Esophagus squamous epithelium (tissue), 5 donors: ENCODE data around the gene KMT5B. TPM values are rescaled to one million over a fixed set of nuclear protein-coding genes. Genes with fewer than 3 reads are reported as not detected.

Experiments used
- DNase-seq: peaks from one replicate; lab custom pipeline; 2025; lab: John Stamatoyannopoulos, UW
- H3K27ac ChIP-seq, 4 donors: fragments of 200-600 bp; sonication (generic); one replicate each; pipeline ENCODE4 v1.5.1; 2016 to 2019; ENCODE audit warnings: mild to moderate bottlenecking in 1 of 4
- H3K27me3 ChIP-seq, 4 donors: fragments of 200-600 bp; sonication (generic); 1 replicate in 3 of 4; 2 replicates in 1 of 4; pipeline versions ENCODE4 v1.5.1 to v1.6.0; 2017 to 2021; ENCODE audit warnings: antibody characterized with exemption in 1 of 4
- H3K36me3 ChIP-seq, 3 donors: fragments of 200-600 bp; sonication (generic); one replicate each; pipeline ENCODE4 v1.5.1; 2016 to 2019
- H3K4me1 ChIP-seq, 3 donors: fragments of 200-600 bp; sonication (generic); one replicate each; pipeline ENCODE4 v1.5.1; 2017 to 2019
- H3K4me3 ChIP-seq, 4 donors: fragments of 200-600 bp; sonication (generic); 1 replicate in 3 of 4; 2 replicates in 1 of 4; pipeline ENCODE4 v1.5.1; 2016 to 2019; ENCODE audit warnings: mild to moderate bottlenecking in 2 of 4, moderate library complexity in 1 of 4
- H3K9me3 ChIP-seq, 3 donors: fragments of 200-600 bp; sonication (generic); one replicate each; pipeline ENCODE4 v1.5.1; 2016 to 2019
- CTCF ChIP-seq, 6 experiments: fragments of 450-650 bp in 4 of 6; fragments of 200-600 bp in 2 of 6; sonication (generic) in 2 of 6; IDR thresholded peaks; one replicate each; pipeline ENCODE4 v1.5.1; 2016 to 2019; ENCODE audit warnings: antibody characterized with exemption in 6 of 6, mild to moderate bottlenecking in 4 of 6, moderate library complexity in 4 of 6
- POLR2A ChIP-seq, 4 donors: fragments of 450-650 bp; IDR thresholded peaks; one replicate each; pipeline ENCODE4 v1.6.1; 2017; ENCODE audit warnings: antibody characterized with exemption in 4 of 4, mild to moderate bottlenecking in 4 of 4, moderate library complexity in 3 of 4
- WGBS, 2 donors: methylation state at CpG; one replicate each; pipeline ENCODE4 v1.1.5; 2018; 5-methylcytosine and 5-hydroxymethylcytosine counted together
- intact Hi-C: fragments of 100-400 bp; cut with DNase I; formaldehyde crosslinking; loops from one replicate; pipeline ENCODE4 v1.15.0; 2022
- total RNA-seq, 4 donors: library from RNA; depleted of rRNA; stranded (reverse); fragments of >200 nt; gene quantifications; one replicate each; pipeline ENCODE4 v1.1.0, GENCODE V29; 2016
- donor health status: DM: yes; HTN: yes; CAD: no.

The KMT5B gene
- total RNA-seq, 4 donors from 2014 or later: 18.4 to 37.6 (median 21.9) TPM

- Histone ChIP-seq H3K27me3 (no peaks in the 10 kb centered on the region), H3K27ac (no peak overlapping the region), H3K36me3 (peaks cover 19 to 91% (median 20%) of the 10 kb centered on the region in 3 donors), H3K4me1 (peaks cover 0 to 8% (median 0%) of the 10 kb centered on the region in 3 donors), H3K9me3 (no peaks in the 10 kb centered on the region), H3K4me3 (no peak overlapping the region)
- no peak for DNase-seq
- TF ChIP-seq POLR2A (IDR thresholded peaks at IDR 0.05): no peak
- TF ChIP-seq CTCF (IDR thresholded peaks at IDR 0.05): no peak
- 64 to 72% methylated on average over 6 to 10 of the region's 11 CpGs for WGBS, 2 donors
- intact Hi-C loops: no loop called here
Observed at GRCh38 chr11:68163691-68164090, 49.4 kb downstream of the KMT5B start.

GRCh38 chr11:68160100-68160695 is 52.9 kb downstream of the KMT5B start:
- no peak overlapping the region for H3K4me3 ChIP-seq
- no peak for DNase-seq
- 87 to 90% methylated on average over 7 of the region's 7 CpGs for WGBS, 2 donors
- no peaks in the 10 kb centered on the region for H3K9me3 ChIP-seq
- H3K36me3 ChIP-seq: peaks cover 8 to 78% (median 11%) of the 10 kb centered on the region in 3 donors
- no peak overlapping the region for H3K27ac ChIP-seq
- H3K27me3 ChIP-seq: no peaks in the 10 kb centered on the region
- TF ChIP-seq CTCF (IDR thresholded peaks at IDR 0.05) (no peak), POLR2A (IDR thresholded peaks at IDR 0.05) (no peak)
- H3K4me1 ChIP-seq: peaks cover 0 to 8% (median 0%) of the 10 kb centered on the region in 3 donors
- intact Hi-C loops: no loop called here

DNA sequence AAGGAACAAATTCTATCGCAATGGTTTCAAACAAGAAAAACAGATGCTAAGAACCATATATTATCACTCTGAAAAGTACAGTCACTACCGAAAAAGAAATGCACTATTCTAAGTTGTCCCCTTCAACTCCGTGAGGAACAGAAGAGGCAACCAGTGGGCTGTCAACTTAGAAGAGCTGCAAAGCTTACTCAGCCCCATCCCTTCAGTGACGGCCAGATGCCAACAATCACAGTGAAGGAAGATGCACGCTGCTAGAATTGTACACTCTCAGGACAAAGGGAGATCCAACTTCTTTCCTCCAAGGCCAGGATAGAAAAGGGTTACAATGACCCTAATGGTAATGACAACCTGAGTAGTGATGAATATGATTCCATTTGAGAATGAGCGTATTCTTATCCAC is 53.4 kb downstream of the KMT5B start:
- Histone ChIP-seq H3K9me3 (no peaks in the 10 kb centered on the region), H3K27me3 (no peaks in the 10 kb centered on the region), H3K27ac (no peak overlapping the region), H3K4me3 (no peak overlapping the region), H3K36me3 (peaks cover 8 to 73% (median 10%) of the 10 kb centered on the region in 3 donors), H3K4me1 (peaks cover 0 to 7% (median 0%) of the 10 kb centered on the region in 3 donors)
- intact Hi-C loops: no loop called here
- no peak for TF ChIP-seq CTCF (IDR thresholded peaks at IDR 0.05)
- TF ChIP-seq POLR2A (IDR thresholded peaks at IDR 0.05): no peak
- DNase-seq: no peak
- WGBS, 2 donors: 77 to 80% methylated on average over 6 of the region's 6 CpGs

DNA sequence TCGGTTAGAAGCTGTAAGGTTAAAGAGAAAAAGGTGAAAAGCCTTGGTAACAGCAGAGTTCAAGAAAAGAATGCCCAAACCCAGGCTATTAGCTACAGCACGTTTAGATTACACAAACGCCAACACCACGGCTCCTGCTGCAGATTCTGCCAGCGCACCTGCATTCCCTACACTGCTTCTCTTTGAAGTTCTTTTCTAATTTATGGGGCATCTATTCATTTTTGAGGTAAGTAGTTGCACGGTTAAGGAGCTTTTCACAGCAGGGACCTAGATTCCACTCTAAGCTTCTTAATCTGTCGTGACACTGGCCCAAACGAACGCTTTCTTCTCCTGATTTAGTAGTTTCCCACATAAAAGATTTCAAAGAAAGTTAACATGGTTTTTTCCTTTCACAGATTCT is 53.9 kb downstream of the KMT5B start:
- H3K27ac ChIP-seq: no peak overlapping the region
- H3K27me3 ChIP-seq: no peaks in the 10 kb centered on the region
- peaks cover 8 to 68% (median 10%) of the 10 kb centered on the region in 3 donors for H3K36me3 ChIP-seq
- no peak for DNase-seq
- intact Hi-C loops: no loop called here
- H3K4me3 ChIP-seq: no peak overlapping the region
- no peaks in the 10 kb centered on the region for H3K9me3 ChIP-seq
- WGBS, 2 donors: 88 to 90% methylated on average over 9 of the region's 9 CpGs
- H3K4me1 ChIP-seq: peaks cover 0 to 2% (median 0%) of the 10 kb centered on the region in 3 donors
- TF ChIP-seq POLR2A (IDR thresholded peaks at IDR 0.05): no peak
- TF ChIP-seq CTCF (IDR thresholded peaks at IDR 0.05): no peak

GRCh38 chr11:68158580-68158979 is 54.5 kb downstream of the KMT5B start:
- no peak for DNase-seq
- H3K36me3 ChIP-seq: peaks cover 8 to 62% (median 10%) of the 10 kb centered on the region in 3 donors
- no peaks in the 10 kb centered on the region for H3K9me3 ChIP-seq
- TF ChIP-seq CTCF (IDR thresholded peaks at IDR 0.05) (no peak), POLR2A (IDR thresholded peaks at IDR 0.05) (no peak)
- intact Hi-C loops: no loop called here
- H3K27me3 ChIP-seq: no peaks in the 10 kb centered on the region
- no peaks in the 10 kb centered on the region for H3K4me1 ChIP-seq
- no peak overlapping the region for H3K4me3 ChIP-seq
- 95% methylated on average over 14 of the region's 14 CpGs for WGBS, 2 donors
- no peak overlapping the region for H3K27ac ChIP-seq
